ENCODE results near the gene COX6B2. TPM values are rescaled to one million over a fixed set of nuclear protein-coding genes. Genes with fewer than 3 reads are reported as not detected.

Gene COX6B2
- total RNA-seq, 4 donors from 2014 or later, result 0.19 TPM; not detected in 3

DNA sequence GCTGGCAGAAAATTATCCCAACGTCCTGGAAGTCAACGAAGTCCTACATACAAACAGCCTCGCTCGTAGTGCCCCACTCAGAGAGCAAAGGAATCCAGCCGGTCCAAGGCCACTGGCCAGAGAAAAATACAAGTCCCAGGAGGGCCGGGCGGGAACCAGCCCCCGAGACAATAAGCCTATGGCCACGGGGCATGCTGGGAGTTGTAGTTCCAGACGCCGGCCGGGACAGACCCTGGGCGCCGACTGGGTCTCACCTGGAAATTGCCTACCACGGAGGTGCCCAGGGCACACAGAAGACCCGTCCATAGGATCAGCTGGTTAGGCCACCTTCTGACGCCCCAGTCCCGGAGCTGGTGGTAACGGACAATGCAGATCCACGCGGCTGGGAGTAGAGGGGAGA is 34.7 kb downstream of the COX6B2 start:
- H3K27me3 ChIP-seq, result peaks cover 0 to 37% (median 2%) of the 10 kb centered on the region in 4 donors
- DNase-seq (ENCODE audit: extremely low spot score), result no peak
- H3K4me3 ChIP-seq, result no peak overlapping the region
- peaks cover 0 to 5% (median 0%) of the 10 kb centered on the region in 4 donors for H3K4me1 ChIP-seq
- no peak overlapping the region for H3K27ac ChIP-seq (replicated peaks in 1 of 4)
- H3K9me3 ChIP-seq, result no peaks in the 10 kb centered on the region
- H3K36me3 ChIP-seq, result no peaks in the 10 kb centered on the region
- 23% methylated on average over 20 of the region's 21 CpGs for WGBS
- TF ChIP-seq, protein P1, sequence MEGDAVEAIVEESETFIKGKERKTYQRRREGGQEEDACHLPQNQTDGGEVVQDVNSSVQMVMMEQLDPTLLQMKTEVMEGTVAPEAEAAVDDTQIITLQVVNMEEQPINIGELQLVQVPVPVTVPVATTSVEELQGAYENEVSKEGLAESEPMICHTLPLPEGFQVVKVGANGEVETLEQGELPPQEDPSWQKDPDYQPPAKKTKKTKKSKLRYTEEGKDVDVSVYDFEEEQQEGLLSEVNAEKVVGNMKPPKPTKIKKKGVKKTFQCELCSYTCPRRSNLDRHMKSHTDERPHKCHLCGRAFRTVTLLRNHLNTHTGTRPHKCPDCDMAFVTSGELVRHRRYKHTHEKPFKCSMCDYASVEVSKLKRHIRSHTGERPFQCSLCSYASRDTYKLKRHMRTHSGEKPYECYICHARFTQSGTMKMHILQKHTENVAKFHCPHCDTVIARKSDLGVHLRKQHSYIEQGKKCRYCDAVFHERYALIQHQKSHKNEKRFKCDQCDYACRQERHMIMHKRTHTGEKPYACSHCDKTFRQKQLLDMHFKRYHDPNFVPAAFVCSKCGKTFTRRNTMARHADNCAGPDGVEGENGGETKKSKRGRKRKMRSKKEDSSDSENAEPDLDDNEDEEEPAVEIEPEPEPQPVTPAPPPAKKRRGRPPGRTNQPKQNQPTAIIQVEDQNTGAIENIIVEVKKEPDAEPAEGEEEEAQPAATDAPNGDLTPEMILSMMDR (IDR thresholded peaks at IDR 0.05), result no peak
- TF ChIP-seq POLR2AphosphoS5 (IDR thresholded peaks at IDR 0.05) (no peak), POLR2A (IDR thresholded peaks at IDR 0.05; ENCODE audit: low read depth) (no peak), EP300 (IDR thresholded peaks at IDR 0.05) (no peak)
- intact Hi-C loops (cut with DNase I), result no loop called here

DNA sequence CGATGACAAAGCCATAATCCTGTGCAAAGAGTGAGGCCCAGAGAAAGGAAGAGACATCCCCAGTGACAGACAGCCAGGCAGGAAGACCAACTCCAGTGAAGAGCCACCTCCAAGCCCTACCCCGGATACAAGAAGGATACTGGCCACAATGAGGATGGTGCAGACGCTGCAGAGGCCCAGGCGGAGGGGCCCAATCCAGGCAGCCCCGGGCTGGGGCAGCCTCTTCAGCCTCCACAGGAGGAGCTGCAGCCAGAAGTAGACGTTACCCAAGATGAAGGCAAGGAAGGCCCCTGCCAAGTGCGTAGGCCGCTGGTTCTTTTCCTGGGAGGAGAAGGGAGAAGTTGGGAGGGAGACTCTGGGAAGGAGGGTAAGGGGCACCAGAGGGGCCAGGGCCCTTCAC is 37.9 kb downstream of the COX6B2 start:
- Histone ChIP-seq H3K4me1 (peaks cover 0 to 5% (median 0%) of the 10 kb centered on the region in 4 donors), H3K9me3 (no peaks in the 10 kb centered on the region), H3K27ac (replicated peaks in 1 of 4) (no peak overlapping the region), H3K4me3 (no peak overlapping the region), H3K27me3 (peaks cover 0 to 32% (median 2%) of the 10 kb centered on the region in 4 donors), H3K36me3 (no peaks in the 10 kb centered on the region)
- no peak for DNase-seq (ENCODE audit: extremely low spot score)
- TF ChIP-seq POLR2A (IDR thresholded peaks at IDR 0.05; ENCODE audit: low read depth) (no peak), POLR2AphosphoS5 (IDR thresholded peaks at IDR 0.05) (no peak), EP300 (IDR thresholded peaks at IDR 0.05) (no peak)
- WGBS, result 79% methylated on average over 8 of the region's 8 CpGs
- intact Hi-C loops (cut with DNase I), result no loop called here

DNA sequence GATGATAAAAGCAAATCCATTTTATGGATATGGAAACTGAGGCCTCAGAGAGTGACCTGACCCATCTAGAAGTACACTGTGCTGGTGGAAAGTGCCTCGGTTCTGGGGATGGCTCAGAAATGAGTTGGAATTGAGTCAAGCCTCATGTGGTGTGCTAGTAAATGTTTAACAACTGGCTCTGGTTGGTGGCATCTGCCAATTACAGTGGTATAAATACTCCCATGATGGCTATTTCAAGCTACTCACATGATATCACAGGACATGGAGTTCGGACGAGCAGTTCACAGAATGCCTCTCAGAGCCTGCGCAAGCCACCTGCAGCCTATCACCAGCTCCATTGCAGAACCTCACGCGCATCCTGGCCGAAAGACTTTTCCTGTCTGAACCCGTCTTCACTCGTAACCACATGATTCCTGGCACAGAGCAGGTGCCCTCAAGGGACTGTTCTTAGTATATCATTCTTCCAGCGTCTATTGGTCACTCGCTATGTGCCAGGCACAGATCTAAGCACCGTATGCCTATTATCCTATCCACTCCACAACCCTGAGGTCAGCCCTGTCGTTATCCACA is 38.5 kb downstream of the COX6B2 start:
- no peaks in the 10 kb centered on the region for H3K36me3 ChIP-seq
- H3K27me3 ChIP-seq, result peaks cover 0 to 28% (median 2%) of the 10 kb centered on the region in 4 donors
- TF ChIP-seq EP300 (IDR thresholded peaks at IDR 0.05) (no peak), POLR2A (IDR thresholded peaks at IDR 0.05; ENCODE audit: low read depth) (no peak), POLR2AphosphoS5 (IDR thresholded peaks at IDR 0.05) (no peak)
- TF ChIP-seq, protein P1 (IDR thresholded peaks at IDR 0.05), result no peak
- intact Hi-C loops (cut with DNase I), result no loop called here
- H3K4me1 ChIP-seq, result peaks cover 0 to 5% (median 0%) of the 10 kb centered on the region in 4 donors
- no peak overlapping the region for H3K4me3 ChIP-seq
- DNase-seq (ENCODE audit: extremely low spot score), result no peak
- 86% methylated on average over 13 of the region's 13 CpGs for WGBS
- no peak overlapping the region for H3K27ac ChIP-seq (replicated peaks in 1 of 4)
- no peaks in the 10 kb centered on the region for H3K9me3 ChIP-seq

DNA sequence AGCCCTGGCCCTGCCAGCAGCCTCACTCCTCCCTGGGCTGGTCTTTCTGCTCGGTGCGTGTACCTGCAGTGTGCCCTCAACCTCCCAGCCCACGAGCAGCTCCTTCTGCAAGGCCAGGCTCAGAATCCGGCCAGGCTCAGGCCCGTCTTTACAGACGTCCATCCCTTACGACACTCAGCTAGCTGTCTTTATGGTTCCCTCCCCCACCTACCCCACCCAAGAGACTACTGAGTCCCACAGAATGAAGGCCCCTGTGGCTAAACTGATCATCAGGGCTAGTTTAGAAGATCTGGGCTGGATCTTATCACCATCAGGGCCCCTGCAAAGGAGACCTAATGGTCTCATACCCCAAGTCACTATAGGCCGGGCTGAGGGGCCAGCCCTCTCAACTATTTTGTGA is 40.1 kb downstream of the COX6B2 start:
- Histone ChIP-seq H3K4me3 (no peak overlapping the region), H3K27me3 (peaks cover 0 to 12% (median 0%) of the 10 kb centered on the region in 4 donors), H3K9me3 (no peaks in the 10 kb centered on the region), H3K36me3 (peaks cover 0 to 8% (median 6%) of the 10 kb centered on the region in 4 donors), H3K27ac (replicated peaks in 1 of 4) (no peak overlapping the region), H3K4me1 (no peaks in the 10 kb centered on the region)
- TF ChIP-seq POLR2AphosphoS5 (IDR thresholded peaks at IDR 0.05), result no peak
- no peak for TF ChIP-seq POLR2A (IDR thresholded peaks at IDR 0.05; ENCODE audit: low read depth)
- no peak for TF ChIP-seq EP300 (IDR thresholded peaks at IDR 0.05)
- TF ChIP-seq, protein P1 (IDR thresholded peaks at IDR 0.05), result no peak
- no peak for DNase-seq (ENCODE audit: extremely low spot score)
- WGBS, result 87% methylated on average over 8 of the region's 8 CpGs
- intact Hi-C loops (cut with DNase I), result no loop called here

DNA sequence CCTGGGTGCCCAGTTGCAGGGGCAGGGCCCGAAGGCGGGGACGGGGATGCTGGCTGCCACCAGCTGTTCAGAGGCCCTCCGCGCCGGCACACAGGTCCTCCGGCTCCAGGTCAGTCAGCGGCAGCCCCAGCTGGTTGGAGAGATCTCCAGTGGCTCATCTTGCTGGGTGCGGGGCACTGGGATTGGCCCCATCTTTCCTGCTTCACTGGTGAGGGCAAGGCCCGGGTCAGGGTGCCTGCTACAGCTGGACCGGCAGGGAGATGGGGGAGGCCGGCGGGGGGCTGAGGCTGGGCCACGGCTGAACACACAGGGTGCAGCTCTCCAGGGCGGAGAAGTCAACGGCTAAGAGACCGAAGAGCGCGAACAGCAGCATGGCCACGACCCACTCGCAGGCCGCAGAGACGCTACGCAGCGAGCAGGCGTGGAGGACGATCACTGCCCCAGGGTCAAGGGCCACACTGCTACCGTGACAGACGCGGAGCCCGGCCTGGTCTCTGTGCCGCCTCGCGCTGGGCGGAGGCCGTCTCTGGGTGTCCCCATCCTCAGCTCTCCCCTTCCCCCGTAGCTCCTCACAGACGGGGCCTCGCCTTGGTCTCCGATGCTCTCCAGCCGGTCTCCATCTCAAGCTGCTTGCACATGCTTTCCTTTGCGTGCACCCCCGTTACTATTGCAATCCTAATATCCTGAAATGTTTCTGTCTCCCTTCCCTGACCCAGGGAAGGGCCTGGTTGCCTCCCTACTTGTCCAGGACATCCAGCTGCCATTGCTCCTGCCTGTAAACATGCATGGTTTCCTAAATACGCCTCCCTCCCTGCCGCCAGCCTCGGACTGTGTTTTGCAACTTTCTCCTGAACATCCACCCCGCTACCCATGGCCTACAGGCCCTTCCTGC is 41.7 kb downstream of the COX6B2 start:
- Histone ChIP-seq H3K27me3 (peaks cover 0 to 12% (median 0%) of the 10 kb centered on the region in 4 donors), H3K36me3 (peaks cover 0 to 20% (median 13%) of the 10 kb centered on the region in 4 donors), H3K4me3 (no peak overlapping the region), H3K9me3 (no peaks in the 10 kb centered on the region), H3K27ac (replicated peaks in 1 of 4) (no peak overlapping the region), H3K4me1 (no peaks in the 10 kb centered on the region)
- intact Hi-C loops (cut with DNase I), result no loop called here
- DNase-seq (ENCODE audit: extremely low spot score), result no peak
- no peak for TF ChIP-seq EP300 (IDR thresholded peaks at IDR 0.05)
- TF ChIP-seq, protein P1 (IDR thresholded peaks at IDR 0.05), result no peak
- TF ChIP-seq POLR2A (IDR thresholded peaks at IDR 0.05; ENCODE audit: low read depth), result no peak
- TF ChIP-seq POLR2AphosphoS5 (IDR thresholded peaks at IDR 0.05), result no peak
- 74% methylated on average over 41 of the region's 47 CpGs for WGBS
